Bronchial smooth muscle cell (primary cell): ENCODE measurements around the gene FAHD2B. TPM values are rescaled to one million over a fixed set of nuclear protein-coding genes. Genes with fewer than 3 reads are reported as not detected.

Experiments
- total RNA-seq: library from RNA; depleted of rRNA; stranded (reverse); fragments of >200 nt; gene quantifications from 2 replicates; pipeline ENCODE4 v1.2.1, GENCODE V29; 2014

The FAHD2B gene
- 4.1 and 7.2 TPM in 2 replicates for total RNA-seq

GRCh38 chr2:97094772-97095611, at the start of gene FAHD2B:
TSS of gene FAHD2B (minus strand) at chr2:97094882. CDS start at chr2:97091706, 3,176 bp downstream.

GRCh38 chr2:97113050-97113881, 18.6 kb upstream of the FAHD2B start, which contains the start of gene ANKRD36:
TSS of gene ANKRD36 (plus strand) at chr2:97113153. CDS start at chr2:97113740, 587 bp downstream.

Other genes starting within 250 kb of the FAHD2B start
- 4.3 and 7.4 TPM in 2 replicates for gene ANKRD39, start 236.9 kb downstream of the FAHD2B start, total RNA-seq
- gene SEMA4C, start 224.8 kb downstream of the FAHD2B start, total RNA-seq = 13.4 and 26.8 TPM in 2 replicates
- gene FAM178B, start 108.3 kb downstream of the FAHD2B start, total RNA-seq = not detected in 2 replicates
- gene ANKRD36, start 18.3 kb upstream of the FAHD2B start, total RNA-seq = 15.9 and 41.6 TPM in 2 replicates